Activated gamma-delta T cell treated with anti-CD3 and anti-CD28 coated beads, Interleukin-2, amount 50 U/mL, for 16 hours (primary cell): ENCODE data around the gene S100A14.
"Not testable (repeated sequence)": the region's sequence is repeated elsewhere in the genome, so short reads cannot be mapped to it uniquely, and the experiment has no call there.

ENCODE experiments used
- DNase-seq: peaks from one replicate; pipeline ENCODE4 v3.0.0-alpha.2; 2020; ENCODE audit warnings: low read depth

Gene S100A14

GRCh38 chr1:153616144-153616916 is at the start of gene S100A14:
TSS of gene S100A14 (minus strand) at chr1:153616325. CDS start at chr1:153615858, 467 bp downstream.
- DNase-seq, result no peak

GRCh38 chr1:153663211-153663610 is 47.1 kb upstream of the S100A14 start:
- DNase-seq, result no peak

GRCh38 chr1:153662269-153662668 is 46.1 kb upstream of the S100A14 start:
- no peak for DNase-seq

GRCh38 chr1:153661111-153661708 is 45.1 kb upstream of the S100A14 start:
- DNase-seq, result no peak

GRCh38 chr1:153659656-153660055 is 43.5 kb upstream of the S100A14 start:
- no peak for DNase-seq

GRCh38 chr1:153659175-153659534 is 43.0 kb upstream of the S100A14 start:
- no peak for DNase-seq

- DNase-seq, result peak; percentile 84
Observed at GRCh38 chr1:153658400-153659174, 42.5 kb upstream of the S100A14 start, which contains the start of gene SNAPIN. TSS of gene SNAPIN (plus strand) at chr1:153658703. CDS start at chr1:153658744, 41 bp downstream.

GRCh38 chr1:153655333-153655732 is 39.2 kb upstream of the S100A14 start:
- DNase-seq, result no peak

GRCh38 chr1:153652805-153653500 is 36.8 kb upstream of the S100A14 start:
- no peak for DNase-seq

GRCh38 chr1:153651771-153652170 is 35.6 kb upstream of the S100A14 start:
- DNase-seq, result no peak

GRCh38 chr1:153649863-153650235 is 33.7 kb upstream of the S100A14 start:
- no peak for DNase-seq

- no peak for DNase-seq
Observed at GRCh38 chr1:153649137-153649862, 33.2 kb upstream of the S100A14 start.

- no peak for DNase-seq
Observed at GRCh38 chr1:153648000-153648643, 32.0 kb upstream of the S100A14 start.

GRCh38 chr1:153647346-153647714 is 31.2 kb upstream of the S100A14 start:
- no peak for DNase-seq

- DNase-seq, result no peak
Observed at GRCh38 chr1:153646672-153647345, 30.7 kb upstream of the S100A14 start.

GRCh38 chr1:153643816-153644215 is 27.7 kb upstream of the S100A14 start:
- no peak for DNase-seq

- DNase-seq, result no peak
Observed at GRCh38 chr1:153643100-153643499, 27.0 kb upstream of the S100A14 start.

- no peak for DNase-seq
Observed at GRCh38 chr1:153642161-153642560, 26.0 kb upstream of the S100A14 start.

- DNase-seq, result no peak
Observed at GRCh38 chr1:153640861-153641260, 24.7 kb upstream of the S100A14 start.

- DNase-seq, result not testable (repeated sequence)
Observed at GRCh38 chr1:153640213-153640612, 24.1 kb upstream of the S100A14 start.

- DNase-seq, result no peak
Observed at GRCh38 chr1:153639280-153639679, 23.2 kb upstream of the S100A14 start.
